DMS114 treated with DMSO at 0.1 percent for 48 hours (cell line): ENCODE results near the gene MYO1D.

Experiments
- DNase-seq: peaks from one replicate; lab custom pipeline; 2025; ENCODE audit not compliant: unreplicated experiment; lab: John Stamatoyannopoulos, UW

MYO1D gene

GRCh38 chr17:32631341-32632096, 245.4 kb downstream of the MYO1D start:
- DNase-seq, result no peak

- no peak for DNase-seq
Observed at GRCh38 chr17:32629563-32630190, 247.2 kb downstream of the MYO1D start.

- DNase-seq, result no peak
Observed at GRCh38 chr17:32628271-32629044, 248.5 kb downstream of the MYO1D start.

GRCh38 chr17:32627239-32627996, 249.5 kb downstream of the MYO1D start:
- no peak for DNase-seq

GRCh38 chr17:32626379-32626791, 250.5 kb downstream of the MYO1D start:
- DNase-seq, result no peak

GRCh38 chr17:32625971-32626370, 251.0 kb downstream of the MYO1D start:
- DNase-seq, result no peak

- DNase-seq, result no peak
Observed at GRCh38 chr17:32623196-32623595, 253.7 kb downstream of the MYO1D start.

GRCh38 chr17:32622540-32622939, 254.4 kb downstream of the MYO1D start:
- no peak for DNase-seq

GRCh38 chr17:32621612-32622312, 255.2 kb downstream of the MYO1D start:
- DNase-seq, result no peak

GRCh38 chr17:32615326-32615725, 261.6 kb downstream of the MYO1D start:
- DNase-seq, result no peak

GRCh38 chr17:32610943-32611342, 266.0 kb downstream of the MYO1D start:
- DNase-seq, result no peak

GRCh38 chr17:32609884-32610650, 266.9 kb downstream of the MYO1D start:
- no peak for DNase-seq

- DNase-seq, result no peak
Observed at GRCh38 chr17:32609085-32609484, 267.8 kb downstream of the MYO1D start.

- DNase-seq, result no peak
Observed at GRCh38 chr17:32608267-32608666, 268.7 kb downstream of the MYO1D start.

GRCh38 chr17:32604966-32605365, 272.0 kb downstream of the MYO1D start:
- no peak for DNase-seq

GRCh38 chr17:32602396-32602795, 274.5 kb downstream of the MYO1D start:
- no peak for DNase-seq

- DNase-seq, result no peak
Observed at GRCh38 chr17:32601866-32602265, 275.1 kb downstream of the MYO1D start.

- no peak for DNase-seq
Observed at GRCh38 chr17:32596628-32597027, 280.3 kb downstream of the MYO1D start.

- no peak for DNase-seq
Observed at GRCh38 chr17:32596206-32596605, 280.7 kb downstream of the MYO1D start.

GRCh38 chr17:32593003-32593402, 283.9 kb downstream of the MYO1D start:
- no peak for DNase-seq
